ENCODE results near the gene CCDC181.

Gene CCDC181

DNA sequence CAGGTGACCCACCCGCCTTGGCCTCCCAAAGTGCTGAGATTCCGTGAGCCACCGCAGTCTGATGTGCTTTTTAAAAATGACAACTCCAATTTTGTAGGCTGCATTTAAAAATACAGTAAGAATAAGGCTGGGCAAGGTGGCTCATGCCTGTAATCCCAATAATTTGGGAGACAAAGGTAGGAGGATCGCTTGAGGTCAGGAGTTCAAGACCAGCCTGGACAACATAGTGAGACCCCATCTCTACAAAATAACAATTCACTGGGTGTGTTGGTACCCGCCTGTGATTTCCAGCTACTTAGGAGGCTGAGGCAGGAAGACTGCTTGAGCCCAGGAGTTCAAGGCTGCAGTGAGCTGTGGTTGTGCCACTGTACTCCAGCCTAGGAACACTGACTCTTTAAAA, 35.1 kb upstream of the CCDC181 start:
- FAIRE-seq = no peak
- no peak for DNase-seq (ENCODE audit: insufficient read length, low spot score)
- TF ChIP-seq PAX5 (IDR thresholded peaks at IDR 0.05; ENCODE audit: insufficient read depth, low read length, severe bottlenecking) = no peak
- TF ChIP-seq POLR2AphosphoS5 (IDR thresholded peaks at IDR 0.05; ENCODE audit: low read depth, low read length) = no peak
- no peak for TF ChIP-seq SPI1 (IDR thresholded peaks at IDR 0.05; ENCODE audit: low read depth, low read length)
- no peak for TF ChIP-seq POLR2A (IDR thresholded peaks at IDR 0.05; ENCODE audit: low read depth, low read length)
- no peak for TF ChIP-seq TAF1 (IDR thresholded peaks at IDR 0.05; ENCODE audit: low read depth, low read length)
- no peak for TF ChIP-seq POU2F2 (IDR thresholded peaks at IDR 0.05; ENCODE audit: low read depth, low read length)

DNA sequence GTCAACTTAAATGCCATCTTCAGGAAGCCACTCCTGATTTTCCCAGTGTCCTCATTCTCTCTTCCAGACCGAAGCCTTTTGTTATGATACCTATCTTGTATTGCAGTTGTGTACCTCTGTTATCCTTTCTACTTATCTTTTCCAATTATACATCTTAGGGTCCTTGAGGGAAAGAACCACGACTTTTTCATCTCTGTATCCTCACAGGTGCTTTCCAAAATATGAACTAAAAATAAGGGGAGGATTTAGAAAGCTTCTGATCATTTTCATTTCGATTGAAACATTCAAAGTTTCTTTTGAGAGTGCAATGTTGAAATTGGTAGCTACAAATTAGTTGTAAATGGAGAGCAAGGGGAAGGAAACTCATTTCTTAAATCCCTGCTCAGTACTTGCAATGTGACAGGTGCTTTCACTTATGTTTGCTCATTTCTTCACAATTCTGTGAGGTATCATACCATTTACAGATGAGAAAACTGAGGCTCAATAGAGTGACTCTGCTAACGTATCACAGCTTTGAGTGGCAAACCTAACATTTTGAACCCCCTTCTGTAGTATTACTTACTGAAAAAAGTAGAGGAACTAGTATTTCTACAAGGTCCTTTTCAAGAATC, 34.2 kb upstream of the CCDC181 start:
- FAIRE-seq (no peak), DNase-seq (ENCODE audit: insufficient read length, low spot score) (no peak)
- TF ChIP-seq POLR2AphosphoS5 (IDR thresholded peaks at IDR 0.05; ENCODE audit: low read depth, low read length) (no peak), POLR2A (IDR thresholded peaks at IDR 0.05; ENCODE audit: low read depth, low read length) (no peak), TAF1 (IDR thresholded peaks at IDR 0.05; ENCODE audit: low read depth, low read length) (no peak), POU2F2 (IDR thresholded peaks at IDR 0.05; ENCODE audit: low read depth, low read length) (no peak), SPI1 (IDR thresholded peaks at IDR 0.05; ENCODE audit: low read depth, low read length) (no peak), PAX5 (IDR thresholded peaks at IDR 0.05; ENCODE audit: insufficient read depth, low read length, severe bottlenecking) (no peak)

DNA sequence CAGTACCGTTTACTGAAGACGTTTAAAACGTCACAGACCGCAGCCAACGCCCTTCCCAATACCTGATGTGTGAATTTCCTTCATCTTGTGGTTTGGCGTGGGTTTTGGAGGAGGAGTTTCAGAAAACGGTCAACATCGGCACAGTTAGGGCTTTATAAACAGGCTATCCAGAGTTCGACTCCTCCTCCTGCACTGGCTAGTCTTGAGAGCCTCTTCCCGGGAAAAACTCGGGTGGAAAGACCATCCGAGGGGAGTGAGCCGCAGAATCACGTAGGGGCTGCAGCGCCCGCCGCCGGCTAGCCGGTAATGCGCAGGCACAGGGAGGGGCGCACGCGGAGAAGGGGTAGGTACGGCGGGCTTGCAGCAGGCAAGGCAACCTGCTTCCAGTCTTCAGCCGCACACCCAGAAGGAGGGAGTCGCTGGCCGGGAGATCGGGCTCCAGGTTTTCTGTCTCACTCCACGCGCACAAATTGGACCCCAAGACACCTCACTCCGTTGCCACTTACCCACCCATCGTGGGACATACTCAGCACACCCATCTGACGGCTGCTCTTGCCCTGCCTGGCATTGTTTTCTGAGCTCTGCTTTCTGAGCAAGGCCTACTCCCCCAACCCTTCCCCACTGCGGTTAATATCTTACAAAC, 33.0 kb upstream of the CCDC181 start:
- TF ChIP-seq POU2F2 (IDR thresholded peaks at IDR 0.05; ENCODE audit: low read depth, low read length) (no peak), PAX5 (IDR thresholded peaks at IDR 0.05; ENCODE audit: insufficient read depth, low read length, severe bottlenecking) (no peak), POLR2A (IDR thresholded peaks at IDR 0.05; ENCODE audit: low read depth, low read length) (no peak), POLR2AphosphoS5 (IDR thresholded peaks at IDR 0.05; ENCODE audit: low read depth, low read length) (no peak), SPI1 (IDR thresholded peaks at IDR 0.05; ENCODE audit: low read depth, low read length) (no peak), TAF1 (IDR thresholded peaks at IDR 0.05; ENCODE audit: low read depth, low read length) (no peak)
- no peak for DNase-seq (ENCODE audit: insufficient read length, low spot score)
- FAIRE-seq = peak; percentile 72

DNA sequence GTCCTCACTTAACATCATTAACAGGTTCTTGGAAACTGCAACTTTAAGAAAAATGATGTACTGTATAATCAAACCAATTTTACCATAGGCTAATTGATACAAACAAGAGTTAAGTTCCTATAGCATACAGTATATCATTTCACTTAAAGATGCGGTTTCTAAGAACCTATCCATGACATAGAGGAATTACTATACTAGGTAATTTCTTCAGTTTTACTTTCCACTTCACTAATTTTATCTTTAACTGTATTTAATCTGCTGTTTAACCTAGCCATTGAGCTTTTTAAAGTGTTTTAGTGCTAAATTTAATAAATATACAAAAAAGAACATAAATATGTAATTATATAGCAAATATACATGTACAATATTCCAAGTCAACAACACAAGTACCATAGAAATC, 30.2 kb upstream of the CCDC181 start:
- TF ChIP-seq SPI1 (IDR thresholded peaks at IDR 0.05; ENCODE audit: low read depth, low read length) = no peak
- no peak for TF ChIP-seq POLR2A (IDR thresholded peaks at IDR 0.05; ENCODE audit: low read depth, low read length)
- no peak for TF ChIP-seq PAX5 (IDR thresholded peaks at IDR 0.05; ENCODE audit: insufficient read depth, low read length, severe bottlenecking)
- TF ChIP-seq TAF1 (IDR thresholded peaks at IDR 0.05; ENCODE audit: low read depth, low read length) = no peak
- TF ChIP-seq POU2F2 (IDR thresholded peaks at IDR 0.05; ENCODE audit: low read depth, low read length) = no peak
- TF ChIP-seq POLR2AphosphoS5 (IDR thresholded peaks at IDR 0.05; ENCODE audit: low read depth, low read length) = no peak
- DNase-seq (ENCODE audit: insufficient read length, low spot score) (no peak), FAIRE-seq (no peak)

DNA sequence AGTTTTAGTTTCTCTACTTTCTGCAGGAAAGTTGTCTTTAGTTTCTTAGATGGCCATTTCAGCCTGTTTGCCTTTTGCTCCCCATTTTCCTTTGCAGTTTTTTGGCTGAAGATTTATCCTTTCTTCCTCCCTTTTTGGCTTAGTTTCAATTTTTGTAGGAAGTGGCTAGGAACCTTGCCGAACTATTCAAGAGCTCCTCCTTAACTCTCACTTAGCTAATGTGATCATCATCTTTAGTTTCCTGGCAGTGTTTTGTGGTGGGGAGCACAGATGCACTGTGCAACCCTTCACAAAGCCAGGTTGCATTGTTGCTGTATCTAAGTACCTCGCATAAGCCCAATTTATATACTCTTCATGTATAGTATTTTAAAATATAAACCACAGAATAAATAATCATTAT, 28.8 kb upstream of the CCDC181 start:
- FAIRE-seq (no peak), DNase-seq (ENCODE audit: insufficient read length, low spot score) (no peak)
- TF ChIP-seq TAF1 (IDR thresholded peaks at IDR 0.05; ENCODE audit: low read depth, low read length) = no peak
- TF ChIP-seq PAX5 (IDR thresholded peaks at IDR 0.05; ENCODE audit: insufficient read depth, low read length, severe bottlenecking) = no peak
- TF ChIP-seq POLR2AphosphoS5 (IDR thresholded peaks at IDR 0.05; ENCODE audit: low read depth, low read length) = no peak
- TF ChIP-seq POU2F2 (IDR thresholded peaks at IDR 0.05; ENCODE audit: low read depth, low read length) = no peak
- TF ChIP-seq POLR2A (IDR thresholded peaks at IDR 0.05; ENCODE audit: low read depth, low read length) = no peak
- TF ChIP-seq SPI1 (IDR thresholded peaks at IDR 0.05; ENCODE audit: low read depth, low read length) = no peak

DNA sequence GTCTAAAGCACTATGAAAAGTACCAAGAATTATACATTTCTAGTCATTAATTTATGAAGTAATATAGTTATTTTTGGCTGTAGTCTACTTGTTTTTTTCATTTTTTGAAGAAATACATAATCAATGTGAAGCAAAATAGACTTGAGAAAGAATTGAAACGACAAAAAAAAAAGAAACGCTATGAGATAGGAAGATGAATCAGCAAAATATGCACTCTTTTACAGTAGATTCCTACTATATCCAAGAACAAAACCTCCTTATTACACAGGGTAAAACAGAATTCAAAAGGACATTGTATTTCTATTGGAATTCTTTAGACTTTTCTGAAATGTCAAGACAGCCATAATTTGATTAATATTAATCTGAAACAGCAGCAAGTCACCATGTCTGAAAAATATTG, 25.6 kb upstream of the CCDC181 start:
- no peak for FAIRE-seq
- no peak for TF ChIP-seq TAF1 (IDR thresholded peaks at IDR 0.05; ENCODE audit: low read depth, low read length)
- no peak for TF ChIP-seq POLR2A (IDR thresholded peaks at IDR 0.05; ENCODE audit: low read depth, low read length)
- no peak for TF ChIP-seq SPI1 (IDR thresholded peaks at IDR 0.05; ENCODE audit: low read depth, low read length)
- TF ChIP-seq POLR2AphosphoS5 (IDR thresholded peaks at IDR 0.05; ENCODE audit: low read depth, low read length) = no peak
- TF ChIP-seq PAX5 (IDR thresholded peaks at IDR 0.05; ENCODE audit: insufficient read depth, low read length, severe bottlenecking) = no peak
- TF ChIP-seq POU2F2 (IDR thresholded peaks at IDR 0.05; ENCODE audit: low read depth, low read length) = no peak
- no peak for DNase-seq (ENCODE audit: insufficient read length, low spot score)

DNA sequence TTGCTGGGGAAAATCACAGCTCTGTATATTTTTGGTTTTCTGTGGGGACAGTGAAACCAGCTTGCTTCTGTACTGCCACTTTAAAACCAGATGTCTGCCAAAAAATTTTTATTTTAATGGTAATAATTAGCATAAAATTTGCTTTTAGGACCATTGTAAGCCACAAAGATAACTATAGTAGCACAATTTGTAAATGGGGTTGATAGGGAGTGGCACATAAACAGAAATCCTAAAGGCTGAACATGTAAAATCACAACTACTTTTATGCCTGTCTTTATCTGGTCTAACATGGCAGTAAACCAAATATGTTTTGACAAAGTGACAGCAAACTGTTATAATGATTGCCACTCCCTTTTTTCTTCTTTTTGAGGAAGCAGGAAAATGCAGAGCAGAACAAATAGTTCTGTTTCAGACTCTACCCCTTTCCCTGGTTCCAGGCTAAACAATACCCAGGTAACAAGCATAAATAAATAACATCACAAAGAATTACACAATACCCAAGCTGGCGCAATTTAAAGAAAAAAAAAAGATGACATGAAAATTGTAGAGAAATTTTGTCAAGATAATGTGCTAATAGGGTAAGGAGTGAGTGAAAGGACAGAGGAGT, 24.0 kb upstream of the CCDC181 start:
- no peak for DNase-seq (ENCODE audit: insufficient read length, low spot score)
- no peak for FAIRE-seq
- TF ChIP-seq SPI1 (IDR thresholded peaks at IDR 0.05; ENCODE audit: low read depth, low read length) = no peak
- no peak for TF ChIP-seq TAF1 (IDR thresholded peaks at IDR 0.05; ENCODE audit: low read depth, low read length)
- no peak for TF ChIP-seq PAX5 (IDR thresholded peaks at IDR 0.05; ENCODE audit: insufficient read depth, low read length, severe bottlenecking)
- TF ChIP-seq POU2F2 (IDR thresholded peaks at IDR 0.05; ENCODE audit: low read depth, low read length) = no peak
- TF ChIP-seq POLR2AphosphoS5 (IDR thresholded peaks at IDR 0.05; ENCODE audit: low read depth, low read length) = no peak
- no peak for TF ChIP-seq POLR2A (IDR thresholded peaks at IDR 0.05; ENCODE audit: low read depth, low read length)

DNA sequence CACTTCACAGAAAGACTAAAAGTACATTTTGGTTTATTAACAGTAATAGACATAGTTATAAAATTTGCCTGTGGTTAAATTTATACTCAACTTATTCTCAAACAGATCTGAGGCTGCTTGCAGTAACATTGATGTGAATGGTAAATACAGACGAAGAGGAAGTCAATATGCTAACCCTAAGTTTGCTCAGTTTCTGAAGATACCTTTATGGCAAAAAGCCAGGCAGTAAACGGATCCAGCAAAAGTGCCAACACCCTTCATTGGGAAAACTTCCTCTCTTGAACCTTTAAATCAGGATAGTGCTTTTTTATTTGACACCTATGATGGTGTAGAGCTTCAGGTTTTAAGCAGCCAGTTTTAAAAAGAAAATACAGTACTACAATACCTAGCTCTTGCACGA, 16.6 kb upstream of the CCDC181 start:
- FAIRE-seq (no peak), DNase-seq (ENCODE audit: insufficient read length, low spot score) (no peak)
- TF ChIP-seq SPI1 (IDR thresholded peaks at IDR 0.05; ENCODE audit: low read depth, low read length) = no peak
- TF ChIP-seq TAF1 (IDR thresholded peaks at IDR 0.05; ENCODE audit: low read depth, low read length) = no peak
- no peak for TF ChIP-seq POU2F2 (IDR thresholded peaks at IDR 0.05; ENCODE audit: low read depth, low read length)
- TF ChIP-seq POLR2A (IDR thresholded peaks at IDR 0.05; ENCODE audit: low read depth, low read length) = no peak
- TF ChIP-seq PAX5 (IDR thresholded peaks at IDR 0.05; ENCODE audit: insufficient read depth, low read length, severe bottlenecking) = no peak
- TF ChIP-seq POLR2AphosphoS5 (IDR thresholded peaks at IDR 0.05; ENCODE audit: low read depth, low read length) = no peak

DNA sequence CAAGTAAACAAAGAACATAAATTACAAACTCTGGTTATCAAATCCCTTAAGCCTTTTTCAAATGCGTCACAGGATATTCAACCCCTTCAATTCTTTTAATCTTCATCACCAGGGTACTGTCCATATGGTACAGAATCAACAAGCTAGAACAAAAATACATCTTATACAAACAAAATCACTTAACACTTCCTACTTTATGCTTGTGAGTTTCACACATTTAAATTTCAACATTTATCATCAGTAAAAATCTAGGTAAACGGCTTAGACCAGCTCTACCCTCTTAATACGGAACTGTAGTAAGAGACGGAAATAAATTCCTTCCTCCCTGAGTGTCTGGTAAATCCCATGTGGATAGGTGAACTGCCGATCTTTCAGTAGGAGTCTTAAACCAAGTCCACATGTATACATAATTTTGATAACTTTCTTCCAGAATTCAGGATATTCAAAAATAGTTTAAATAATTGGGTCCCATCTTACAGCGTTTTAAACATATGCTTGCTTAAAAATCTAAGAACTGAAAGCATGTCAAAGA, 1.0 kb downstream of the CCDC181 start:
- no peak for FAIRE-seq
- TF ChIP-seq TAF1 (IDR thresholded peaks at IDR 0.05; ENCODE audit: low read depth, low read length) (no peak), SPI1 (IDR thresholded peaks at IDR 0.05; ENCODE audit: low read depth, low read length) (no peak), POLR2A (IDR thresholded peaks at IDR 0.05; ENCODE audit: low read depth, low read length) (no peak), PAX5 (IDR thresholded peaks at IDR 0.05; ENCODE audit: insufficient read depth, low read length, severe bottlenecking) (no peak), POU2F2 (IDR thresholded peaks at IDR 0.05; ENCODE audit: low read depth, low read length) (no peak), POLR2AphosphoS5 (IDR thresholded peaks at IDR 0.05; ENCODE audit: low read depth, low read length) (no peak)
- no peak for DNase-seq (ENCODE audit: insufficient read length, low spot score)

All from GM12891 (cell line).